Measurements from ENCODE around the gene SPATA9. TPM values are rescaled to one million over a fixed set of nuclear protein-coding genes. Genes with fewer than 3 reads are reported as not detected.

Gene SPATA9
- total and polyA plus RNA-seq, 2 of the 13 experiments (the other 11 are each of a cell fraction or from before 2014, with no cell fraction given): not detected

- TF ChIP-seq ZFP91 (CRISPR knock-in tag; IDR thresholded peaks at IDR 0.05; ENCODE audit: borderline replicate concordance) (no peak), ZBTB39 (CRISPR knock-in tag; IDR thresholded peaks at IDR 0.05) (no peak), SRSF4 (IDR thresholded peaks at IDR 0.05; ENCODE audit: low read depth, low read length, poor library complexity, severe bottlenecking) (no peak), MTA3 (CRISPR knock-in tag; IDR thresholded peaks at IDR 0.05) (no peak), LRRFIP1 (CRISPR knock-in tag; conservative IDR thresholded peaks at IDR 0.05) (no peak)
Observed at GRCh38 chr5:95623706-95624105, 59.1 kb downstream of the SPATA9 start (continued).
